Activated CD4-positive, alpha-beta T cell treated with anti-CD3 and anti-CD28 coated beads for 48 hours (primary cell): ENCODE results near the gene CES1.
"Not testable (repeated sequence)": the region's sequence is repeated elsewhere in the genome, so short reads cannot be mapped to it uniquely, and the experiment has no call there.

Source experiments
- DNase-seq: peaks from one replicate; pipeline ENCODE4 v3.0.0-alpha.2; 2020

The CES1 gene

DNA sequence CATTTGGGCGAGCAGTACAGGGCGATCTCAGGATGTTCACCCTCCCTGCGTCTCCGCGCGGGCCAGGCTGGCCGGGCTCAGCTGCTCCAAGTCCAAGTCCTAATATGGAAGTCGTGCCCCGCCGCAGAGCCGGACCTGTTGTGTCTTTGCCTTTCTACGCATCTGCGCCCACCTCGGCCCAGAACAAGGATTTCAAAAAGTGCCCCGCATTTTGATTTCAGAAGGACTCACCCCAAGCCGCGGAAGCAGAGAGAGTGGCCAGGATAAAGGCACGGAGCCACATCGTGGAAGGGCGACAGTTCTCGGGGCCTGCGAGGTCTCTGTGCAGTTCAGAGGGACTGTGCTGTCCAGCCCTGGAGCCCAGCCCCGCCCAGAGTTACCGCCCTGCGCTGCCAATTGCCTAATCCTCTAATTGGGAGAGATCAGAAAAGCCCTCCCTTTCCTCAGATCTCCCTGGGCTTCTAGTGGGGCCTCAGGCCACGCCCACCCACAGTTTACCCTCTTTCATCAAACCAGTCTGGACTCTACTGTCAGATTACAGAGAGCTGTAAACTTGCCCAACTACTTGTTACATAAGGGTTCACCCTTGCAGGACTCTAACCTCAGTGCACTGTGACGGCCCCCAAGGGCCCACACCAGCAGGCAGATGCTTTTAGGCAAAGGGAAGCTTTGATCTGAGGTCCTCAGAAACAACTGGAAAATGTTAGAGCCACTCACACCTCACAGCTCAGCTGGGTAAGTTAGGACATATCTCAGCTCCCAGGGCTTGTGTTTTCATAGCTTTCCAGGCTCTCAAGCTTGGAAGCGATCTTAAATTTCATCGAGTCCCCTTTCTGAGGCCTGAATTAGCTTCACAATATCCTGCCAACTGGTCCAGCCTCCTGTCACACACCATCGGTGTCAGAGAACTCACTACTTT, at the start of gene CES1:
CES1 (minus strand) TSS at position 324 of the 919 bp plus-strand sequence; CDS start at position 283, 41 bp downstream.
- no peak for DNase-seq

DNA sequence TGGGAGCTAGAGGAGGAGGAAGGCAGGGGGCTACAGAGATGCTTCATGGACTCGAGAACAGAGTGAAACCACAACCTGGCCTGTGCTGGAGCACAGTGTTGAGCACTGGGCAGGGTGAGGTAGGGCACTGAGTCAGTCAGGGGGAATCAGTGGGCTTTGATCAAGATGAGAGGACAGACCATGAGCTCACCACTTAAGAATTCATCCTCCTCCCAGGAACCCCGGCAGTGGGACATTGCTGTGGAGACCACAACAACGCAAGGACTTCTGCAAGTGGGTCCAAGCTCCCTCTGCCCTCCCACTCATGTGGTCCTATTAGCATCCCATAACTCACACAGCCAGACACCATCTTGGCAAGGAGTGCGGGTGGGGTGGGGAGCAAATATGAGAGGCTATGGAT, 44.0 kb upstream of the CES1 start:
- DNase-seq, result no peak

- DNase-seq, result no peak
Observed at GRCh38 chr16:55875273-55875672, 42.4 kb upstream of the CES1 start, which contains the start of gene CES5A. CES5A (minus strand) TSS chr16:55875373; CDS start chr16:55875221, 152 bp downstream.

GRCh38 chr16:55873122-55873521, 40.2 kb upstream of the CES1 start:
- no peak for DNase-seq

GRCh38 chr16:55872130-55872529, 39.2 kb upstream of the CES1 start:
- no peak for DNase-seq

- DNase-seq, result no peak
Observed at GRCh38 chr16:55871411-55872038, 38.6 kb upstream of the CES1 start.

DNA sequence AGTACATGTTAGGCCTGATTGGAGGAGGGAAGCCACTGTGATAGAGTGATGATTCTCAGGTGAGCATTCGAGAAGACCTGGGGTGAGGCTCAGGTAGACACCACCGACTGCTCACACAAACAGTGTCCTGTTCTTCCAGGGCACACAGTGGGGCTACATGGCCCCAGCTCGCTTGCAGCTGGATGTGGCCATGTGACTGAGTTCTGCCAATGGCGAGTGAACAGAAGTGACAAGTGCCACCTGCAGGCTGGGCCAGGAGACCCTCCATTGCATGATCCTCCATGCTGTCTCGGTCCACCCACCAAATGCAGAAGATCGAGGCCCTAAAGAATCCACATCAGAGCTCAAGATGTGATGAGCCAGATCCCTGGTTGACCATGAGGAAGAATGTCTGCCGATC, 36.1 kb upstream of the CES1 start:
- DNase-seq, result no peak

DNA sequence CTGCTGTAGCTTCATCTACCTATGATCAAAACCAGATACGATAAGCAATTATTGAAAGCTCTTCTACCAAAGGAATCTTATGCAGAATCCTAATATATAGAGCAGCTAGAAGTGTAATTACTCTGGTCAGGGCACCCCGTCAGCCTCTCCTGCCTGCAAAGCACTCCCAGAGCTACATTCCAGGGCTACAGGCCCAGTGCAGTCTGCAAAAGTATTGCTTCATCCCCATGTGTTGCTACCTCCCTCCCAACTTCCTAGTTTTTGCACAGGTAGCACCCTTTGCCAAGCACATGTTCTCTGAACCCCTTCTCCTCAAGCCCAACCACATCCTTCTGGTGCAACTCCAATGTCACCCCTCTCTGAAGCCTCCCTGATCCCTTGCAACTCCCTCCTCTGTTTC, 35.2 kb upstream of the CES1 start:
- DNase-seq, result no peak

GRCh38 chr16:55861288-55861687, 28.4 kb upstream of the CES1 start:
- DNase-seq, result no peak

- DNase-seq, result not testable (repeated sequence)
Observed at GRCh38 chr16:55857650-55858049, 24.8 kb upstream of the CES1 start.

- DNase-seq, result no peak
Observed at GRCh38 chr16:55856950-55857349, 24.1 kb upstream of the CES1 start.

DNA sequence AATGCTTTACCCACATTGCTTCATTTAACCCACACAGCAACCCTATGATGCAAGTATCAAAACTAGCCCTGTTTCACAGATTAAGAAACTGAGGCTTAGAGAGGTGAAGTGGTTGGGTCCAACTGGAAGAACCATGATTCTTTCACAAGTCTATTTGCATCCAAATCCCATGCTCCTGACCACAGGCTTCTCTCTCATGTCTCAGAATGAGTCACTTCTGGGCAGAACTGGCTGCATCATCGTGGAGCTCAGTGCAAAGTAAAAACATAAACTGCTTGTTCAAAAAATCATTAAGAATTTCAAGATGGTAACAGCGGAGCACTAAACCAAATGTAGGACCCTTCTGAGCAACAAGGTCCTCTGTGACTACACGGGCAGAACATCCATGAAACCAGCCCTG, 20.2 kb upstream of the CES1 start:
- DNase-seq, result no peak

DNA sequence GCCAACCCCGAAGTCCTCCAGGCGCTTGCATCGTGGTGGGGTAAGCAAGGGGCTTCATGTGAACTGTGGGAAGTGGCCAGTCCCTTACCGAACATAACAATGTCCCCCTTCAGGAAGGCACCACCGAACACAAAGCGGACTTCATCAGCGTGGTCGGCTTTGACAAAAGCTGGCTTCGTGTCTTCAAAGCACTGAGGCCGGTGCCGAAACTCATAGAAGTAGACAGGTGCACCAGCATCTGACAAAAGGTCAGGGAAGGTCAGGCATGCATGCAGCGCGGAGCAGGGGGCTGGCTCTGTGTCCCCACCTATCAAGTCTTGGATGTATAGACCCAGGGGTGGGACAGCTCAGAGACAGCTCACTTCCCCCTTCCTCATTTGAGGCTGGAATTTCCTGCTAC, 16.6 kb upstream of the CES1 start:
- no peak for DNase-seq

- no peak for DNase-seq
Observed at GRCh38 chr16:55846598-55847346, 13.9 kb upstream of the CES1 start.

DNA sequence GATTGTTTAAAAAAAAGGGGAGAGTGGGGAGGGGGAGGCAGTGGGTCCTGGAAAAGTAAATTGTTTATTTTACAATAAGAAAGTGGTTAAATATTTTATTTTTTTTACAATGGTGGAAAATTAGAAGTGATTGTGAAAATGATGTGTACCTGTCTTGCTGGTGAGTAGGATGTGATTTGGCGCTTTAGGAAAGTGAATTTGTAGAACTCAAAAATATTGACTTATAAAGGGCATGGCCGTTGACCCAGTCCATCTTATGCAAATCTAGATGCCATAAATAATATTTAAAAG, 10.2 kb upstream of the CES1 start:
- no peak for DNase-seq

- peak; percentile 17 for DNase-seq
Observed at GRCh38 chr16:55842369-55843104, 9.6 kb upstream of the CES1 start.

DNA sequence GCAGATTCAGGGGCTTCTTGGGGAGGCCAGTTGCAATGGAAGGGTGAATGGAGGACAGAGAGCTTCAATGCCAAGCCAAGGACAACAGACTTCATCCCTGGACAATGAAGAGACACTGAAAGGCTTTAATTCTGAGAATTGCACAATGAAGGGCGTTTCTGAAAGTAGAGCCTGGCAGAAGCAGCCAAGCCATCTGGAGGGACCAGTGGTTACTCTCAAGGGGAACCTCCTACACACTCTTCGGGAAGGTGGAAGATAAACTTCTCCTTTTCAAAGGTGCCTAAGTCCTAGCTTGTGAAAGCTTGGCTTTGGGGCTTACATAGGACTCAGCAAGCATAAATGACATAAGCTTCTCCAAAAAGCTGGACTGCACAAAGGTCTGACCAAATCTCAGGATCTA, 6.2 kb upstream of the CES1 start:
- no peak for DNase-seq

DNA sequence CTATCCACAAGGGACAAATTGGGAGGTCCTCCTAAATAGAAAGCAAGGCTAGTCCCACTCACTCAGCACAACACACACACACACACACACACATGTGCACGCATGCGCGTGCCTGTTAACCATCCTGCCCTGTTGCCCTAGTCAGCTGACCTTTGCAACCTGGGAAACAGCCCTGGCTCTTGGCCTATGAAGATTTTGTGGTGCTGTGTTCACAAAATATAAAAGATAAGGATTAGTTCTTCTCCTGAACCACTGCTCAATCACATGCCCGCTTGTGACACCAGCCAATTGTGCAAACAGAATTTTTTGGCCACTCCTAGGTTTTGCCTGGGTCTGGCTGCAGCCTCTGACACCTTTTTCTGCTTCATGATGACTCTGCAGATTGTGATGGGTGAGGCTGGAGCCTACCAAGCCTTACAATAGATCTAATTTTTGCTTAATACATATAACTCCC, 3.3 kb upstream of the CES1 start:
- no peak for DNase-seq

DNA sequence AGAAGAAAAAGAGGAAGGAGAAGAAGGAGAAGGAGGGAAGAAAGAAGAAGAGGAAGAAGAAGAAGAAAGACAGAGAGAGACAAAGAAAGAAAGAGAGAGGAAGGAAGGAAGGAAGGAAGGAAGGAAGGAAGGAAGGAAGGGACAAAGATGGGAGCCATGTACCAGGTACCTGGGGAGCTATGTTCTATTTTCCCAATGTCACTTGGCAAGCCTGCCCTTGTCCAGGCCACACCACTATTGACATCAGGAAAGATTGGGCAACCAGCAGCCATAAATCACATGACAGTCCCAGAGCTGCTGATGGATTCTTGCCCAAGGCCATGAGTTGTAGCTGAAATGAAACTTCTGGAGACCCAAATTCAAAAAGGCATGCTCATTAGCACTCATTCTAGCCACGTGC, 2.7 kb upstream of the CES1 start:
- no peak for DNase-seq

GRCh38 chr16:55835173-55835572, 2.3 kb upstream of the CES1 start:
- DNase-seq, result not testable (repeated sequence)

DNA sequence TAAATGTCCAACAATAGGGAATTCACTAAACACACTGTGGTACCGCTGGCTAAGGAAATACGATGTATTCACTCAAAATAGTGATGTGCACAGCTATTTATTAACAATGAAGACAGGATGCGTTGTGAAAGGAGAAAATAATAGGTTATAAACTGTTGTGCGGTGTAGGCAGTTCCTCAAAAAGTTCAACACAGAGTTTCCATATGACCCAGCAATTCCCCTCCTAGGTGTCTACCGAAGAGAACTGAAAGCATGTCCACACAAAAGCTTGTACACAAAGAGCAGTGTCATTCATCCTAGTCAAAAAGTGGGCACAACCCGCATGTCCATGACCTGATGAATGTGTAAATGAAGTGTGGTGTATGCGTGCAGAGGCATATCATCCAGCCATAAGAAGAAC, 1.2 kb upstream of the CES1 start:
- DNase-seq, result no peak

GRCh38 chr16:55832425-55832772, 497 bp downstream of the CES1 start:
- no peak for DNase-seq

- no peak for DNase-seq
Observed at GRCh38 chr16:55830658-55831294, 2.1 kb downstream of the CES1 start.
